CD4-positive, alpha-beta T cell treated with Interleukin-12 subunit alpha and Interleukin-12 subunit beta, for 1 hour (primary cell): ENCODE data around the gene KLHL18.
"Not testable (repeated sequence)": the region's sequence is repeated elsewhere in the genome, so short reads cannot be mapped to it uniquely, and the experiment has no call there.

ENCODE experiments used
- DNase-seq: peaks from one replicate; pipeline ENCODE4 v3.0.0-alpha.2; 2020

Gene KLHL18

DNA sequence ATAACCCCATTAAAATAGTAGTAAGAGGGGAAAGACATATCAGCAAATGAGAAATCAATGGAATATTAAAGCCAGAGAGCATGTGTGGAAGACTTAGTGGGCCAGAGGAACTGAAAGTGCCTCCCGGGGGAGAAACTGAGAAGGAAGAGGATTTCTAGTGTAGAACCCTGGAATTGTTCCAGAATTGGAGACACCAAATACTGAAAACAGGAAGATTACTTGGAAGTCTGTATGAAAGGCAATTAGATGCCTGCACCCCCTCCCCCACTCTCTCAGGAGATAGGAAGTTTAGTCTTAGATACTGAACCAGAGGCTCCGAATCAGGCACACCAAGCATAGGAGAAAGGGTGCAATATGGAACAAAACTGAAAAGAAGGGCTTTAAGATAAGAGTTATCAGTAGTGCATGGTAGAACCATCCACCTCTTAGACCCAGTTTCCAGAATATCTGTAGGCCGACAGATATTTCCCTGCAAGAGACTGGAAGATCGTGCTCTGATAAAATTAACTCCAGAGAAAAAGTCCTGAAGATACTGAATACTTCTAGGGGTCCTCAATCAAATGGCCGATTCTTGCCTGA is 32.4 kb downstream of the KLHL18 start:
- DNase-seq, result no peak

GRCh38 chr3:47316151-47316550 is 33.4 kb downstream of the KLHL18 start:
- not testable (repeated sequence) for DNase-seq

DNA sequence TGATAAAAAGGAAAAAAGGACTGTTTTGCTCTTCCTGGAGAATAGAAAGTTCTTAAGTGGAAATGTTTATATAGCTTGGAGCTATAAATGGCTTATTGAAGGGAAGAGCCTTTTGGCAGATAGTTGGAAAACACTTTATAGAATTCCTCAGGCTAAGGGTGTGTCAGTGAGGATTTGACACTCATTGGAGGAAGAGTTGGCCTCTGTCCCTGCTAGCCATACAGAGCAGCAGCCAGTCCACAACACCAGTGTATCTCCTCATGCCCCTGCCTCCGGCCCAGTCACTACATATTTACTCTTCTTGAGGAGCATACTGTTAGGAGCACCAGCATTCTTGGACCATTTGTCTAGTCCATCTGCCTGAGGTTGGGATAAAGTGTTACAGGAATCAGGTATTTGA is 36.2 kb downstream of the KLHL18 start:
- DNase-seq, result no peak

GRCh38 chr3:47319956-47320355 is 37.2 kb downstream of the KLHL18 start:
- no peak for DNase-seq

GRCh38 chr3:47323431-47324277 is 40.9 kb downstream of the KLHL18 start:
- DNase-seq, result no peak

DNA sequence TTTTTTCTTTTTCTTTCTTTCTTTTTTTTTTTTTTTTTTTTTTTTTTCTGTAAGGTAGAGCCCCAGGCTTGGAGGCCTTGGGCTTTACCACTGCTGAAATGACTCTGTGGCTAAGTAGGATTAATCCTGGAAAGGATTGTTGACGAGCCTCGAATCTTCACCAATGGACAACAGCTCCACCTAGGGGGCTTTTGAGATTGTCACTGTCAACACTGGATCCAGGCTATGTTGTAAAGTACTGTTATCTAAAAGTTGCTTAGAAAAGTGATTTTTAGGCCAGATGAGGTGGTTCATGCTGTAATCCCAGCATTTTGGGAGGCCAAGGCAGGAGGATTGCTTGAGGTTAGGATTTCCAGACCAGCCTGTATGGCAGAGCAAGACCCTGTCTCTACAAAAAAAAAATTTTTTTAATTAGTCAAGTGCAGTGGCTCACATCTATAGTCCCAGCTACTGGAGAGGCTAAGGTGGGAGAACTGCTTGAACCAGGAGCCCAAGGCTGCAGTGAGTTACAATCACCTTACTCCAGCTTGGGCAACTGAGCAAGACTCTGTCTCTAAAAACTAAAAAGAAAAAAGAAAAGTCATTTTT is 41.6 kb downstream of the KLHL18 start:
- peak; percentile 63 for DNase-seq

GRCh38 chr3:47333907-47334306 is 51.2 kb downstream of the KLHL18 start:
- DNase-seq, result no peak

GRCh38 chr3:47337656-47338055 is 54.9 kb downstream of the KLHL18 start:
- DNase-seq, result no peak

DNA sequence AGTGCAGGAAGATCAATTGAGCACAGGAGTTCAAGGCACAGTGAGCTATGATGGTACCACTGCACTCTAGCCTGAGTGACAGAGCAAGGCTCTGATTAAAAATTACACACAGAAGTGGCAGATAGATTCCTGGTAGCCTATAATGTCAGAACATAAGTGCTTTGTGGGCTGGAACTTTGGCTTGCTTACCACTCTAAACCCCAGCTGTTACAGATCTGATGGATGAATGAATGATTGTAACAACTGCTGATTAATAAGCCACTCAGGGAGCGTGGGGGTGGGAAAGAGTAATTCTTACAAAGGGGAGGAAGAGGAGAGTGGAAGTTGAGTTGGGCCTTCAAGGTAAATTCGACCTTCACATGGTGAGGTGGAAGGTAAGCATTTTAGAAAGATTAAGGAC is 57.2 kb downstream of the KLHL18 start:
- DNase-seq, result no peak

- DNase-seq, result no peak
Measured at GRCh38 chr3:47340866-47341265, 58.1 kb downstream of the KLHL18 start.

DNA sequence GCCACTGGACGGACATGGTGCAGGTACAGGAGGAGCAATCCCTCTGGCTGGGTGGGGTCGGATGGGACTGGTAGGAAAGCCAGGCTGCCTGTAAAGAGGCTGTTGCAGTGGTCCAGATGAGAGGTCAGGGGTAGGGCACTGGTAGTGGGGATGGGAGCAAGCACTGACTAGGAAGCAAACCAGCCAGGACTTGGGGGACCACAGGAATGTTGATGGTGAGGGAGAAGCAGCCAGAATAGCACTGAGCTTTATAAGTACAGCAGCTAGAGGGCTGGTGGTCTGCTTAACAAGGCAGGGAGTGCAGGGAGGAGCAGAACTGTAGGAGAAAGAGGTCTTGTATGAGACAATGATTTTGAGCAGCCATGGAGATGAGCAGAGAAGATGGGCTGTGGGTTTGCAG is 59.4 kb downstream of the KLHL18 start:
- no peak for DNase-seq

DNA sequence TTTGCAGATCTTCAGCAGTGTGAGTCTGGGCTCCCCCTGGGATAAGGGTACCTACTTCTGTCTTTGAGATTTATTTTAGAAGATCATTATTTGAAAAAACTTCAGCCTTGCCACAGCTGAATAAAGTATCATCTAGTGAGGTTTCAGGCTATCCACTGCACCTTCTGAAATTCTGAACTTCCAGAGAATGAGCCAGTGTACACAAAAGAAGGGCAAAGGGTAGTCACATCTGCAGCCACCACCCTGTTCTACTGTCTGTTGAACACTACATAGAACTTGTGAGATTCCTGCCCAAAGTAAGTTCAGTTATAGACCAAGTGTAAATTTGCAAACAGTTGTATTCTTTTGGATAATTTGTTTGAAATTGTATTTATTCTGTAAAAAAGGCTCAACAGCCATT is 60.1 kb downstream of the KLHL18 start:
- DNase-seq, result no peak

- DNase-seq, result no peak
Measured at GRCh38 chr3:47343471-47343971, 60.8 kb downstream of the KLHL18 start.

DNA sequence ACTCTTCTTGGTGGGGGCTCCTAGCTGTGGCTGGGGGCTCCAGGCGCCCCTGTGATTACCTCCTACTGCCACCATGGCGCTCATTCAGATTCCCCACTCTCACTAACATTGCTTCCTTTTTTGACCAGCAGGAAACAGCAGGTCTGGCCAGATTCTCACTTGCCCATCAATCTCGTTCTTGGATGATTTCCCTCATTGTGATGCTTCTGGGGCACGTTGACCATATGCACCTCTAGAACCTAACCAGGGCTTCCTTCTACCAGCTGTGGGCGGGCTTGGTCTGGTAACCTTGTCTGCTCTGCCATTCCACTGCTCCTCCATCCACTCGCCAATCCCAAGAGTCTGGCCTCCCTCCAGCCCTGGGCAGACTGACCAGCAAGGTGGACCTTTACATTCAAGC is 62.2 kb downstream of the KLHL18 start:
- DNase-seq, result no peak

GRCh38 chr3:47347217-47347801 is 64.6 kb downstream of the KLHL18 start:
- DNase-seq, result no peak

DNA sequence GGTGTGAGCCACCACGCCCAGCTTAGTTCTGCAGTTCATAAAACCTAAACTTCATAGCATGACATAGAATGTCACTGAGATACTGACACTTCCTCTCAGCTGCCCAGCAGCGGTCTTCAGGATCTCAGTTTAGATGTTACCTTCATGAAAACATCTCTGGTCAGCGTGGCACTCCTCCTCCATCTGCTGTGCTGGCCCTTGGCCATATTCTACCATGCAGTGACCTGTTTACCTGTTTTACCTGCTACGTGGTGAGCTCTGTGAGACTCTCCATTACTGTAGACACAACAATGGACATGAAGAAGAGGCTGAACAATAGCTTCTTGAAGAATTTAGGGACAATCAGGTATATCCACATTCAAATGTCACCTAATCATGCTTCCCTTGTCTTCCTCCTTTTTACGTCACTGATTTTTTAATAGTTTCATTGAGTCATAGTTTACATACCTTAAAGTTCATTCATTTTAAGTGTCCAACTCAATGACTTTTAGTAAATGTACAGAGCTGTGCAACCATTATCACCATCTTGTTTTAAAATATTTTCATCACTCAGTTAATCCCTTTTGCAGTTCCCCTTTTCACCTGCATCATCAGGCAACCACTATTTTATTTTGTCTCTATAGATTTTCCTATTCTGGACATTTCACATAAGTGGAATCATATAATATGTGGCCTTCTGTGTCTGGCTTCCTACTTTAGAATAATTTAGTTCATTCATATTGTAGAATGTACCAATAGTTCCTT is 65.8 kb downstream of the KLHL18 start:
- no peak for DNase-seq

DNA sequence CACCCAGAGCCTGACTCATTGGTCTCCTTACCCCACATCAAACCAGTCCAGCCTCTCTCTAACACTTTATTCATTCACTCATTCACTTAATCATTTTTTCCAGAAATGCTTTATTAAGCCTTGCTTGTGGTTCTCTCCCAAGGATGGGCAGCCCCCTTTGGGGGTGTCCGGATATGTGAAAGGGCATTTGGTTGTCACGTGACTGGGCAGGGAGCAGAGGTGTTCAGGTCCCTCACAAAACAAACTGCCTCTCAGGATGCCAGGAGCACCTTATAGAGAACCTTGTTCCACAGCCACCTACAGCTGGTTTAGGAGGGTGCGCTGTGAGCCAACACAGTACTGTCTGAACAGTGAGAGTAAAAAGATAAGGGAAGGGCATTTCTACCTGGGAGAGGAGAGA is 72.3 kb downstream of the KLHL18 start:
- DNase-seq, result no peak

- DNase-seq, result no peak
Measured at GRCh38 chr3:47356201-47356600, 73.5 kb downstream of the KLHL18 start.

GRCh38 chr3:47359323-47359722 is 76.6 kb downstream of the KLHL18 start:
- DNase-seq, result no peak

- DNase-seq, result not testable (repeated sequence)
Measured at GRCh38 chr3:47360110-47360517, 77.4 kb downstream of the KLHL18 start.

DNA sequence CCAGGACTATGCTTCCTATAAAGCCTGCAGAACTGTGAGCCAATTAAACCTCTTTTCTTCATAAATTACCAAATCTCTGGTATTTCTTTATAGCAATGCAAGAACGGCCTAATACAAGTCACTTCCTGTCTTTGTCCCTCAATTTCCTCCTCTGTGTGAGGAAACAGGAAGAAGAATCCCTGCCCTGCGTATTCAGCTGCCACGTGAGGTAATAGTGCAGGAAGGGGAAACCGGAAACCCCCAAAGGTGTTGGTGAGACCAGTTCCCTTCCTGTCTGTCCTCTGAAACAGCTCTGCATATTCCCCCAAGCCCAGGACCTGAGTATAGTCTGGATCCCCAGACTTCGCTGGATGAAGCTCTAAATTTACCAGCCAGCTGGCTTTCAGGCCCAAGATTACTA is 80.0 kb downstream of the KLHL18 start:
- DNase-seq, result peak; percentile 32

- DNase-seq, result no peak
Measured at GRCh38 chr3:47365213-47366153, 82.7 kb downstream of the KLHL18 start.
